Mammary epithelial cell (primary cell): Measurements from ENCODE around the gene CD4.

Experiments
- CTCF ChIP-seq, 2 donors: IDR thresholded peaks in 1 of 2; conservative IDR thresholded peaks in 1 of 2; 2 replicates each; pipeline ENCODE4 v1.5.1; 2011 to 2012; ENCODE audit warnings: inconsistent platforms in 2 of 2, low read length in 2 of 2, mild to moderate bottlenecking in 2 of 2, control low read depth in 1 of 2, low read depth in 1 of 2; ENCODE audit not compliant: insufficient read depth in 1 of 2; ENCODE audit errors: extremely low read depth in 1 of 2
- EZH2 ChIP-seq: IDR thresholded peaks from 2 replicates; pipeline ENCODE4 v1.6.1; 2012; ENCODE audit warnings: low read length, inconsistent platforms, borderline replicate concordance

GRCh38 chr12:6770094-6770493 is 19.2 kb upstream of the CD4 start:
- TF ChIP-seq CTCF (conservative IDR thresholded peaks at IDR 0.05 in 1 of 2, IDR thresholded peaks at IDR 0.05 in 1 of 2; ENCODE audit: extremely low read depth in 1 of 2, insufficient read depth in 1 of 2, low read depth in 1 of 2, low read length in 2 of 2) (no peak), EZH2 (no peak)
